HFFc6 (cell line): ENCODE results near the gene CYP27B1. TPM values are rescaled to one million over a fixed set of nuclear protein-coding genes. Genes with fewer than 3 reads are reported as not detected.
A peak's percentile ranks its signal among the peaks of the same experiment; 100 is the strongest.

ENCODE experiments used
- DNase-seq: peaks from one replicate; pipeline ENCODE4 v3.0.0-alpha.2; 2018
- H3K27ac Mint-ChIP-seq: 2 replicates; pipeline ENCODE4 v1.8.0; 2020; ENCODE audit warnings: mild to moderate bottlenecking, mixed read lengths
- H3K27me3 Mint-ChIP-seq: 2 replicates; pipeline ENCODE4 v1.8.0; 2021; ENCODE audit warnings: mild to moderate bottlenecking, moderate library complexity, mixed read lengths; ENCODE audit not compliant: insufficient read depth
- H3K36me3 Mint-ChIP-seq: 2 replicates; pipeline ENCODE4 v1.8.0; 2021; ENCODE audit warnings: low read depth, mixed read lengths
- H3K4me1 Mint-ChIP-seq: 2 replicates; pipeline ENCODE4 v1.8.0; 2020; ENCODE audit warnings: low read depth, mixed read lengths
- H3K4me3 Mint-ChIP-seq: 2 replicates; pipeline ENCODE4 v1.8.0; 2020; ENCODE audit warnings: mild to moderate bottlenecking, moderate library complexity, mixed read lengths
- H3K9me3 Mint-ChIP-seq: 2 replicates; pipeline ENCODE4 v1.8.0; 2020; ENCODE audit warnings: mild to moderate bottlenecking, mixed read lengths
- CTCF ChIP-seq: fragments of 200-600 bp; sonication (generic); IDR thresholded peaks from 2 replicates; pipeline ENCODE4 v1.5.0; 2021; ENCODE audit warnings: antibody characterized with exemption, mild to moderate bottlenecking
- total RNA-seq, 6 experiments: library from RNA; stranded (reverse); fragmentation: NEBNext Ultra II Directional; extraction: Animal tissue kit (Norgen Biotek cat#: 25700); gene quantifications; 2 replicates in 1 of 6; 3 replicates in 5 of 6; pipeline ENCODE4 v1.2.3, GENCODE V29; 2021

Gene CYP27B1
- total RNA-seq, 6 experiments from 2014 or later = 0.57 to 1.8 (median 0.96) TPM

GRCh38 chr12:57779736-57780135 is 12.9 kb upstream of the CYP27B1 start:
- peaks cover 26% of the 10 kb centered on the region for H3K36me3 Mint-ChIP-seq
- no peak overlapping the region for H3K4me3 Mint-ChIP-seq
- no peak for TF ChIP-seq CTCF
- H3K27ac Mint-ChIP-seq = peak overlapping the region; percentile 17; the same call in 1 of the 2 replicates
- H3K27me3 Mint-ChIP-seq = peaks cover 2% of the 10 kb centered on the region; the same call in 1 of the 2 replicates
- peak; percentile 20 for DNase-seq
- H3K4me1 Mint-ChIP-seq = peaks cover 22% of the 10 kb centered on the region
- no peaks in the 10 kb centered on the region for H3K9me3 Mint-ChIP-seq

GRCh38 chr12:57777911-57778310 is 11.0 kb upstream of the CYP27B1 start:
- Mint-ChIP-seq H3K9me3 (no peaks in the 10 kb centered on the region), H3K27ac (no peak overlapping the region), H3K36me3 (peaks cover 22% of the 10 kb centered on the region), H3K27me3 (peaks cover 3% of the 10 kb centered on the region; the same call in 1 of the 2 replicates), H3K4me1 (peaks cover 29% of the 10 kb centered on the region), H3K4me3 (no peak overlapping the region)
- TF ChIP-seq CTCF = no peak
- no peak for DNase-seq

- Mint-ChIP-seq H3K4me3 (no peak overlapping the region), H3K36me3 (peaks cover 19% of the 10 kb centered on the region), H3K27me3 (peaks cover 4% of the 10 kb centered on the region; the same call in 1 of the 2 replicates), H3K9me3 (no peaks in the 10 kb centered on the region), H3K27ac (no peak overlapping the region), H3K4me1 (peaks cover 29% of the 10 kb centered on the region)
- TF ChIP-seq CTCF = no peak
- DNase-seq = no peak
Observed at GRCh38 chr12:57777367-57777766, 10.5 kb upstream of the CYP27B1 start.

GRCh38 chr12:57776247-57776587 is 9.3 kb upstream of the CYP27B1 start:
- TF ChIP-seq CTCF = no peak
- DNase-seq = no peak
- Mint-ChIP-seq H3K27ac (no peak overlapping the region), H3K36me3 (peaks cover 19% of the 10 kb centered on the region), H3K9me3 (no peaks in the 10 kb centered on the region), H3K4me1 (peaks cover 29% of the 10 kb centered on the region), H3K4me3 (no peak overlapping the region), H3K27me3 (peaks cover 4% of the 10 kb centered on the region)

GRCh38 chr12:57775563-57776246 is 8.8 kb upstream of the CYP27B1 start:
- Mint-ChIP-seq H3K36me3 (peaks cover 20% of the 10 kb centered on the region), H3K4me3 (no peak overlapping the region), H3K27ac (no peak overlapping the region), H3K27me3 (peaks cover 4% of the 10 kb centered on the region), H3K4me1 (peaks cover 34% of the 10 kb centered on the region), H3K9me3 (no peaks in the 10 kb centered on the region)
- TF ChIP-seq CTCF = peak; percentile 54
- DNase-seq = no peak
